AG04450 (cell line): ENCODE measurements around the gene CNOT4. TPM values are rescaled to one million over a fixed set of nuclear protein-coding genes. Genes with fewer than 3 reads are reported as not detected.

ENCODE experiments used
- CTCF ChIA-PET: fragments of 300-600, 350-600 bp; formaldehyde crosslinking; extraction: SDS; loops from one replicate; lab custom pipeline; 2022; ENCODE audit warnings: antibody characterized with exemption, inconsistent platforms; lab: Charles Lee
- POLR2A ChIA-PET: fragments of 350-600 bp; formaldehyde crosslinking; extraction: SDS; loops from one replicate; lab custom pipeline; 2021; ENCODE audit warnings: antibody characterized with exemption, inconsistent platforms; lab: Yijun Ruan, JAX
- DNase-seq: peaks from one replicate; pipeline ENCODE4 v3.0.0-alpha.2; 2011; ENCODE audit warnings: low read depth, low spot score
- H3K27ac ChIP-seq: one replicate; pipeline ENCODE4 v1.5.1; 2012; ENCODE audit warnings: low read depth, low read length, control low read depth
- H3K27me3 ChIP-seq: one replicate; pipeline ENCODE4 v1.6.0; 2012; ENCODE audit warnings: low read length; ENCODE audit not compliant: control insufficient read depth, insufficient read depth
- H3K4me3 ChIP-seq: 2 replicates; pipeline ENCODE4 v1.5.1; 2011; ENCODE audit warnings: mild to moderate bottlenecking, low read depth, low read length, control low read depth
- H3K9me3 ChIP-seq: 2 replicates; pipeline ENCODE4 v1.5.1; 2012; ENCODE audit warnings: low read length; ENCODE audit not compliant: control insufficient read depth, insufficient read depth
- CTCF ChIP-seq: IDR thresholded peaks from 2 replicates; pipeline ENCODE4 v1.5.1; 2011; ENCODE audit warnings: low read depth, low read length, control low read depth, inconsistent platforms
- polyA plus RNA-seq: library from polyadenylated mRNA; depleted of rRNA; stranded (reverse); fragments of >200 nt; gene quantifications from 2 replicates; pipeline ENCODE4 v1.2.3, GENCODE V29; 2011

Gene CNOT4
- polyA plus RNA-seq, 1 experiment: 17.0 TPM

- H3K27ac ChIP-seq: no peak overlapping the region
- ChIA-PET POLR2A (no interaction called here), CTCF (interaction anchor here (0.6 kb wide), 1 partner anchor 355 kb away, joined by 3 read pairs; no protein-coding TSS in a partner anchor)
- no peak overlapping the region for H3K4me3 ChIP-seq
- H3K27me3 ChIP-seq: no peaks in the 10 kb centered on the region
- no peak for DNase-seq
- no peaks in the 10 kb centered on the region for H3K9me3 ChIP-seq
- no peak for TF ChIP-seq CTCF
These were observed 174.9 kb downstream of the CNOT4 start for GRCh38 chr7:135334830-135335543.

GRCh38 chr7:135333946-135334345 is 176.0 kb downstream of the CNOT4 start:
- no peak for DNase-seq
- H3K27me3 ChIP-seq: no peaks in the 10 kb centered on the region
- POLR2A ChIA-PET: no interaction called here
- H3K4me3 ChIP-seq: no peak overlapping the region
- no peak overlapping the region for H3K27ac ChIP-seq
- no peak for TF ChIP-seq CTCF
- no peaks in the 10 kb centered on the region for H3K9me3 ChIP-seq
- CTCF ChIA-PET: interaction anchor here (0.6 kb wide), 1 partner anchor 53 kb away, joined by 3 read pairs; no protein-coding TSS in a partner anchor

- POLR2A ChIA-PET: no interaction called here
These were observed 176.7 kb downstream of the CNOT4 start for GRCh38 chr7:135333200-135333599.

GRCh38 chr7:135330088-135330487 is 179.8 kb downstream of the CNOT4 start:
- TF ChIP-seq CTCF: no peak
- CTCF ChIA-PET: no interaction called here
- Histone ChIP-seq H3K4me3 (no peak overlapping the region), H3K27ac (no peak overlapping the region), H3K9me3 (no peaks in the 10 kb centered on the region), H3K27me3 (peaks cover 5% of the 10 kb centered on the region)
- no peak for DNase-seq
- POLR2A ChIA-PET: no interaction called here

More at GRCh38 chr7:135333200-135333599, 176.7 kb downstream of the CNOT4 start:
- no peak overlapping the region for H3K4me3 ChIP-seq
- H3K27ac ChIP-seq: no peak overlapping the region
- H3K27me3 ChIP-seq: no peaks in the 10 kb centered on the region
- TF ChIP-seq CTCF: no peak
- no peaks in the 10 kb centered on the region for H3K9me3 ChIP-seq
- CTCF ChIA-PET: no interaction called here
- DNase-seq: no peak

- no peak overlapping the region for H3K27ac ChIP-seq
- H3K4me3 ChIP-seq: no peak overlapping the region
- ChIA-PET POLR2A (no interaction called here), CTCF (no interaction called here)
- H3K27me3 ChIP-seq: peaks cover 5% of the 10 kb centered on the region
- DNase-seq: no peak
- no peaks in the 10 kb centered on the region for H3K9me3 ChIP-seq
- no peak for TF ChIP-seq CTCF
These were observed 181.4 kb downstream of the CNOT4 start for GRCh38 chr7:135328526-135328925.
